ENCODE results near the gene SEMA4D.
"Not testable (repeated sequence)": the region's sequence is repeated elsewhere in the genome, so short reads cannot be mapped to it uniquely, and the experiment has no call there.

The SEMA4D gene

DNA sequence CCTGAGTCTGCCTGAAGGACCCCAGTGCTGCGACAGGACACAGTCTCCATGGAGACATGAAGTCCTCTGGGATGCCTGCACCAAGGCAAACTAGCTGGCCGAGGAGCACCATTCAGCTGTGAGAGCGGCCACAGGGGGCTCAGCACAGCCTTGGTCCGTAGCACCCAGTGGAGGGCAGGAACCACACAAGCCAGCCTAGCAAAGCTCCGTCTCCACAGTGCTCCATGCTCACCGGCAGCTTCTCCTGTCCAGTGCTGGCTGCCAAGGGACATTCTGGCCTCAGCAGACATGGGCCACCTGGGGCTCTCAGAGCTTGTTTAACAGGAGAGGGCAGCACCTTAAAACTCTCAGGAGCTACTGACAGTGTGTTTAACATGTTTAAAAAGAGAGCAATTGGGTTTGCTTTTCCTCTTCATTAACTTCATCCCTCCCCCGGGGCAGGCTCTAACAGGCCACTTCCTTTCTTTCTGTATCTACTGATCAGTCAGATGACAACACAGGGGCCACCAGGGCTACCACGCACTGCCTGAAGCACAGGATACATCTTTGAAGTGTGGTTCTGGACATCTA, 122.6 kb downstream of the SEMA4D start:
- TF ChIP-seq, protein P1, sequence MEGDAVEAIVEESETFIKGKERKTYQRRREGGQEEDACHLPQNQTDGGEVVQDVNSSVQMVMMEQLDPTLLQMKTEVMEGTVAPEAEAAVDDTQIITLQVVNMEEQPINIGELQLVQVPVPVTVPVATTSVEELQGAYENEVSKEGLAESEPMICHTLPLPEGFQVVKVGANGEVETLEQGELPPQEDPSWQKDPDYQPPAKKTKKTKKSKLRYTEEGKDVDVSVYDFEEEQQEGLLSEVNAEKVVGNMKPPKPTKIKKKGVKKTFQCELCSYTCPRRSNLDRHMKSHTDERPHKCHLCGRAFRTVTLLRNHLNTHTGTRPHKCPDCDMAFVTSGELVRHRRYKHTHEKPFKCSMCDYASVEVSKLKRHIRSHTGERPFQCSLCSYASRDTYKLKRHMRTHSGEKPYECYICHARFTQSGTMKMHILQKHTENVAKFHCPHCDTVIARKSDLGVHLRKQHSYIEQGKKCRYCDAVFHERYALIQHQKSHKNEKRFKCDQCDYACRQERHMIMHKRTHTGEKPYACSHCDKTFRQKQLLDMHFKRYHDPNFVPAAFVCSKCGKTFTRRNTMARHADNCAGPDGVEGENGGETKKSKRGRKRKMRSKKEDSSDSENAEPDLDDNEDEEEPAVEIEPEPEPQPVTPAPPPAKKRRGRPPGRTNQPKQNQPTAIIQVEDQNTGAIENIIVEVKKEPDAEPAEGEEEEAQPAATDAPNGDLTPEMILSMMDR (conservative IDR thresholded peaks at IDR 0.05) = peak; percentile 21

GRCh38 chr9:89374176-89374575, 123.7 kb downstream of the SEMA4D start:
- H3K27ac ChIP-seq = no peak overlapping the region
- TF ChIP-seq, protein P1 (conservative IDR thresholded peaks at IDR 0.05) = no peak

More for the DNA sequence above, 122.6 kb downstream of the SEMA4D start:
- peak overlapping the region; percentile 59 for H3K27ac ChIP-seq

DNA sequence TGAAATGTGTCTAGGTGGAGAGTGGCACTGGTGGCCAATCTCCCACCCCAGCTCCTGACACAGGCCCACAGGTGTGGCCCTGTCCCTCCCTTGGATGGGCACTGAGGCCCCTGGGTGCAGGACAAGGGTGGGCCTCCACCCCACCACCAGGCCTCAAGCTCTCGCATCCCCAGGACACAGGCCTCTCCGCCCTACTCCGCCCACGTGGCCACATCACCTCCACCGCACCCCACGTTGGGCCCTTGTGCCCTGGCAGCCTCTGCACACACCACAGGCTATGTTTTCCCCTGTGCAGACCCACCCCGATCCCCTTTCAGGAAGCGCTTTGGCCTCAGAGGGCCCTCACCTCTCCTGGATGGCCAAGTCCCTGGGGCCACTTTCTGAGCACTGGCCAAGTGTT, 124.9 kb downstream of the SEMA4D start:
- TF ChIP-seq, protein P1 (conservative IDR thresholded peaks at IDR 0.05) = no peak
- H3K27ac ChIP-seq = no peak overlapping the region

- no peak overlapping the region for H3K27ac ChIP-seq
- TF ChIP-seq, protein P1 (conservative IDR thresholded peaks at IDR 0.05) = no peak
Measured at GRCh38 chr9:89372230-89372816, 125.6 kb downstream of the SEMA4D start.

- H3K27ac ChIP-seq = not testable (repeated sequence)
Measured at GRCh38 chr9:89371791-89372190, 126.1 kb downstream of the SEMA4D start.

- TF ChIP-seq, protein P1 (conservative IDR thresholded peaks at IDR 0.05) = no peak
- H3K27ac ChIP-seq = no peak overlapping the region
Measured at GRCh38 chr9:89370593-89370992, 127.3 kb downstream of the SEMA4D start.

GRCh38 chr9:89368978-89369377, 128.9 kb downstream of the SEMA4D start:
- TF ChIP-seq, protein P1 (conservative IDR thresholded peaks at IDR 0.05) = no peak
- H3K27ac ChIP-seq = no peak overlapping the region

DNA sequence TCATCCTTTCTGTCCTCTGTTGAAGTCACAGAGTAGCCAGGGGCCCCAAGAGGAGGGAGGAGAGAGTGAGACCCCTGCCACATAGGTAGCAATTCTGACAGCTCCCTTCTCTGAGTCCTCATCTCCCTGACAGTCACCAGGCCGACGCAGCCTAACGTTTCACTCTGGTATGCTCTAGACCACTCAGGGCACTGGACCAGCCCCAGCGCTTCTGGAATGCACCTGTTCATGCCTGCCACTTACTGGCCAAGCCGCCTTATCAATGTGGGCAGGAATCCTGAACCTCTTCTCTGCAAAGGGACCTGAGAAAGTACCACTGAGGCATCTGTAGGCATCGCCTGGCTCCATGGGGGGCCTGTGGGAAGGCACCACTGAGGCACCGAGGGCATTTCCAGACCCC, 129.4 kb downstream of the SEMA4D start:
- TF ChIP-seq, protein P1 (conservative IDR thresholded peaks at IDR 0.05) = no peak
- H3K27ac ChIP-seq = no peak overlapping the region

Data from VCaP (cell line).